ENCODE results near the gene GALNT11.
"Not testable (repeated sequence)": the region's sequence is repeated elsewhere in the genome, so short reads cannot be mapped to it uniquely, and the experiment has no call there.

The GALNT11 gene

DNA sequence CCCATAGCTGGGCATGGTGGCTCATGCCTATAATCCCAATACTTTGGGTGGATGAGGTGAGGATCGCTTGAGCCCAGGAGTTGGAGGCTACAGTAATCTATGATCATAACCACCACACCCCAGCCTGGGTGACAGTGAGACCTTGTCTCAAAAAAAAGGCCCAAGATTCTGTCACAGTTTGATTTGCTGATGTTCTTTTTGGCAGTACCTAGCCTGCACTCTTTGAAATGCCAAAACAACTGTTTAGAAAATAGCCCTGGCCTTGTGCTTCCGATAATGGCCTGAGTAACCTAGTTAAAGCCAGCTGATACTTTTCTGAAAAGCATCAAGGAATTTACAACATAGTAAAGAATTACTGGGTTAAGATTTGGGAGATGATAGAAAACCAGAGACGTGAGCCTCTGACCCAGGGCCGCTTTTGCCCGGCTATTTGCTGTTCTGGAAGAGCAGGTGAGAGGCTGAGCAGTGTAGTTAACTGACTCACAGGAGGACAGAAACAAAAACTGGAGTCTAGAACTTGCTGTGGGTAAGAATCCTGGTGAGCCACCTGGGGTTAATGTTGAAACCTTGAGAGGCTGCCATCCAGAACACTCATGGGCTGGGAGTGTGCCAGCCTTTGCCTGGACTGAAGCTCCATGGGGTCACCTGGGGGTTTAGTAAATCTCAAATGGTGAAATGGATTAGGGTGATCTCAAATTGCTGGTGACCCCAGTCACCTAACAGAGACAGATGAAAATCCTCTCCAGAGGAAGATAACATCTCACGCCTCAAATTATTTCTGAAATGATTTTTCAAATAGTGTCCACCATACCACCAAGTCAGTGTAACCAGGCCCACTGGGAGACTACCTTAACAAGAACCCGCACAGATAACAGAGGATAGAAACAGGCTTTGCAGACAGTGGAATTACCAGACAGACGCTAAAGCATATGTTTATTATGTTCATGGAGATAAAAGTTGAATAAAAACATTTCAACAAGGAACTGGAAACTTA, 51.8 kb downstream of the GALNT11 start:
- H3K36me3 ChIP-seq (ENCODE audit: control insufficient read depth, insufficient read depth, low read length), result no peaks in the 10 kb centered on the region
- TF ChIP-seq, protein P1, sequence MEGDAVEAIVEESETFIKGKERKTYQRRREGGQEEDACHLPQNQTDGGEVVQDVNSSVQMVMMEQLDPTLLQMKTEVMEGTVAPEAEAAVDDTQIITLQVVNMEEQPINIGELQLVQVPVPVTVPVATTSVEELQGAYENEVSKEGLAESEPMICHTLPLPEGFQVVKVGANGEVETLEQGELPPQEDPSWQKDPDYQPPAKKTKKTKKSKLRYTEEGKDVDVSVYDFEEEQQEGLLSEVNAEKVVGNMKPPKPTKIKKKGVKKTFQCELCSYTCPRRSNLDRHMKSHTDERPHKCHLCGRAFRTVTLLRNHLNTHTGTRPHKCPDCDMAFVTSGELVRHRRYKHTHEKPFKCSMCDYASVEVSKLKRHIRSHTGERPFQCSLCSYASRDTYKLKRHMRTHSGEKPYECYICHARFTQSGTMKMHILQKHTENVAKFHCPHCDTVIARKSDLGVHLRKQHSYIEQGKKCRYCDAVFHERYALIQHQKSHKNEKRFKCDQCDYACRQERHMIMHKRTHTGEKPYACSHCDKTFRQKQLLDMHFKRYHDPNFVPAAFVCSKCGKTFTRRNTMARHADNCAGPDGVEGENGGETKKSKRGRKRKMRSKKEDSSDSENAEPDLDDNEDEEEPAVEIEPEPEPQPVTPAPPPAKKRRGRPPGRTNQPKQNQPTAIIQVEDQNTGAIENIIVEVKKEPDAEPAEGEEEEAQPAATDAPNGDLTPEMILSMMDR (IDR thresholded peaks at IDR 0.05; ENCODE audit: insufficient read depth, low read length, poor library complexity, severe bottlenecking), result no peak
- no peak for DNase-seq (ENCODE audit: extremely low read depth, insufficient read length)
- H3K27me3 ChIP-seq (replicated peaks; ENCODE audit: control insufficient read depth, insufficient read depth, low read length), result no peaks in the 10 kb centered on the region
- no peak overlapping the region for H3K4me3 ChIP-seq (replicated peaks; ENCODE audit: low read depth, low read length)

DNA sequence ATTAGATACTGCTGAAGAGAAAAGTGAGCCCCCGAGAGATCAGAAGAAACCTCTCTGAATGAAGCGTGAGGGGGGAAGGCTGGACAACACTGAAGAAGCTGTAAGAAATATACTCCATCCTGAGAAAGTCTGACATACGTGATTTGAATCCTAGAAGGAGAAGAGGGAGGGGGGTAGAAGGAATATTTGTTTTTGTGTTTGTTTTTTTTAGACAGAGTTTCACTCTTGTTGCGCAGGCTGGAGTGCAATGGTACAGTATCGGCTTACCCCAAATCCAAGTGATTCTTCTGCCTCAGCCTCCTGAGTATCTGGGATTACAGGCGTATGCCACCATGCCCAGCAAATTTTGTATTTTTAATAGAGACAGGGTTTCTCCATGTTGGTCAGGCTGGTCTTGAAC, 52.6 kb downstream of the GALNT11 start:
- TF ChIP-seq, protein P1 (IDR thresholded peaks at IDR 0.05; ENCODE audit: insufficient read depth, low read length, poor library complexity, severe bottlenecking), result no peak
- Histone ChIP-seq H3K4me3 (replicated peaks; ENCODE audit: low read depth, low read length) (no peak overlapping the region), H3K36me3 (ENCODE audit: control insufficient read depth, insufficient read depth, low read length) (no peaks in the 10 kb centered on the region), H3K27me3 (replicated peaks; ENCODE audit: control insufficient read depth, insufficient read depth, low read length) (no peaks in the 10 kb centered on the region)
- DNase-seq (ENCODE audit: extremely low read depth, insufficient read length), result no peak

DNA sequence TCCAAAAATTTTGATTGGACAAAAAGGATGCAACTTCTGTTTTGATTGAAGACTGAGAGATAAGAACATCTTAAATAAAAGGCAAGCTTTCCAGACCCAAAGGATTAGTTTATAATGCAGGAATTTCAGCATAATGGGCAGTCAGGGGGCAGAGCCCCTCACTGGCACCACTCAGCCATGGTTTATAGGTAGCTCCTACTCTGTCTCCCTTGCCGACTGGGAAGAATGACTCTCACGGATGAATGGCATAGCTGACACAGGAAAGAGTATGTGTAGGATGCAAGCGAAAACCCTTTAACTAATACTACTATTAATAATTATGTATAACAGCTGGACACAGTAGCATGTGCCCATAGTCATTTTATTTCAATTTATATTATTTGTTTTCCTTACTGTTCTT, 53.3 kb downstream of the GALNT11 start:
- DNase-seq (ENCODE audit: extremely low read depth, insufficient read length), result no peak
- Histone ChIP-seq H3K36me3 (ENCODE audit: control insufficient read depth, insufficient read depth, low read length) (no peaks in the 10 kb centered on the region), H3K27me3 (replicated peaks; ENCODE audit: control insufficient read depth, insufficient read depth, low read length) (no peaks in the 10 kb centered on the region), H3K4me3 (replicated peaks; ENCODE audit: low read depth, low read length) (no peak overlapping the region)
- TF ChIP-seq, protein P1 (IDR thresholded peaks at IDR 0.05; ENCODE audit: insufficient read depth, low read length, poor library complexity, severe bottlenecking), result no peak

DNA sequence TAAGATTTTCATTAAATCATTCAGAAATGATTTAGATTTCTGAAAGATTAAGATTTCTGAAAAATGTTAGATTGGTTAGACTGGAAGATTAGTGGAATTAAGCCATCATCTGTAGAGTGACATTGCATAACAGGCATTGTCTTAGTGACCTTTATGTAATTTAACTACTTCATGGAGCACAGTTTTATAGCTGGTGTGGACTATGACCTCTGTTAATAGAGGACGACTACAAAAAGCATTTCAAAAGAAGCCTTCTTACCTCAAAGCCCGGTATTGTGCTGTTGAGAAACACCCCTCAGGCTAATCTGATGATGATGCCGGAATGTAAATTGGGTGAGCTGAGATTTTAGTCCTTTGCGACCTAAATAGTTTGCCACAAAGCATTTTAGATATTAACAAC, 55.6 kb downstream of the GALNT11 start:
- no peaks in the 10 kb centered on the region for H3K27me3 ChIP-seq (replicated peaks; ENCODE audit: control insufficient read depth, insufficient read depth, low read length)
- no peak for DNase-seq (ENCODE audit: extremely low read depth, insufficient read length)
- no peak overlapping the region for H3K4me3 ChIP-seq (replicated peaks; ENCODE audit: low read depth, low read length)
- no peaks in the 10 kb centered on the region for H3K36me3 ChIP-seq (ENCODE audit: control insufficient read depth, insufficient read depth, low read length)
- TF ChIP-seq, protein P1 (IDR thresholded peaks at IDR 0.05; ENCODE audit: insufficient read depth, low read length, poor library complexity, severe bottlenecking), result no peak

DNA sequence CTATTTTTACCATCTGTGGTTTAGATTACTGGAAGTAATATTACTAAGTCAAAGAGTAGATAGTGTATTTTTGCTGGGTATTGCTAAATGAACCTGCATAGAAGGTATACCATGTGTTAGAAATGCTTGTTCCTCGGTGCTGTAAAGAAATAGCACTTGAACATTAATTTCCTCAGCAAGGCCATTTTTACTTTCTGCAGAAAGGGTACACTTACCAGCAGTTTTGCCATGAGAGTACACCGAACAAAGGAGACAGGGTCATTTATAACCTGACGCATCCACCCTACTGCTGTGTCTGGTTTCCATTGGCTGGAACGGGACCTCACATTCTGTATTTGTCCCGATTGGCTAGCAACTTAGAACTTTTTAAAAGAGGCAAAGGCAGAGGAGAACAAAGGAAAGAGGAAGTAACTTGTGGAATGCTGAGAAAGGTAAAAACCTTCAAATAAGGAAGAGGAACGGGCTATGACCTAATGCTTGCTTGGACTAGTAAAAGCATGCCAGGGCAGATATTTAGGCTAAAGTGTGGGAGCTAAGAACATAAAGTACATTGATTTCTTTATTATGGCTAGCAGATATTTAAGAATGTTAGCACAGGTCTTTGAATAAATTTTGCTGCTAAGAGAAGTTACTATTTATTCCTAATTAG, 56.7 kb downstream of the GALNT11 start:
- not testable (repeated sequence) for DNase-seq (ENCODE audit: extremely low read depth, insufficient read length); H3K4me3 ChIP-seq (replicated peaks; ENCODE audit: low read depth, low read length); H3K27me3 ChIP-seq (replicated peaks; ENCODE audit: control insufficient read depth, insufficient read depth, low read length); H3K36me3 ChIP-seq (ENCODE audit: control insufficient read depth, insufficient read depth, low read length)

DNA sequence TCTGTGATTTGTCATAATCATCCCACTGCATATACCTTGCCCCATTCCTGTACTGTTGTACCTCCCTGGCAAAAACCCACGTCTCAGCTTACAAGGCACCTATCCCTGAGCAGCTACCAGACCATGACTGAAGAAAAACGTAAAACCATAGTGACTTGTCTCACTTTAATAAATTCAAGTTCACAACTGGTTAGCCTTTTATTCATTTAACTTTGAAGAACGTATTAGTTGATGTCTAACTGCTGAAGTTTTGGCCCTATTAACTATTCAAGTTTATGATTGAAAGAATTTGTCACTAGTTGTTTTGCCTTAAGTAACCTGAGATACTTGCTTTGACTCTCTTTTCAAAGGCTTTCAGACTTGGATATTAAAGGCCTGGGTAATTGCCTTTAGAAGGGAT, 59.7 kb downstream of the GALNT11 start:
- TF ChIP-seq, protein P1 (IDR thresholded peaks at IDR 0.05; ENCODE audit: insufficient read depth, low read length, poor library complexity, severe bottlenecking), result no peak
- H3K36me3 ChIP-seq (ENCODE audit: control insufficient read depth, insufficient read depth, low read length), result no peaks in the 10 kb centered on the region
- DNase-seq (ENCODE audit: extremely low read depth, insufficient read length), result no peak
- no peaks in the 10 kb centered on the region for H3K27me3 ChIP-seq (replicated peaks; ENCODE audit: control insufficient read depth, insufficient read depth, low read length)
- H3K4me3 ChIP-seq (replicated peaks; ENCODE audit: low read depth, low read length), result no peak overlapping the region

Data from GM06990 (cell line).